ENCODE data around the gene AATF. TPM values are rescaled to one million over a fixed set of nuclear protein-coding genes. Genes with fewer than 3 reads are reported as not detected.

The AATF gene
- total RNA-seq, 4 donors from 2014 or later, result 16.5 to 54.2 (median 26.9) TPM

DNA sequence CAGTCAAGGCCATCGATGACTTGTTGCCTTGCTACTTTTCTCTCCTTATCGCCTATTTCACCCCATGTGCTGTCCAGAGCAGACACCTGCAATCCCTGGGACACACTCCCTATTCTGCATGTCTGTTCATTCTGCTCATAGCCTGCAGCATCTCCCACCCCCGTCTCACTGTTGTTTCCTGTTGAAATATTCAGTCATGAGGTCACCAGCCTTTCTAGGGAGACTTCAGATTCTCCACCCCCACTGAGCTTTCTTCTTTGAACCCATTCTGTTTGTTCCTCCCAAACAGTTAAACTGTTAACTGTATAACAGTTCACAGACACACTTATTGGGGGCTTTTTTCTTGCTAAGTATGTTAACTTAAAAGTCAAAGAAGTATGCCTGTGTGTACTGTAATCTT is 94.4 kb downstream of the AATF start:
- H3K36me3 ChIP-seq, result no peaks in the 10 kb centered on the region
- TF ChIP-seq EP300 (IDR thresholded peaks at IDR 0.05; ENCODE audit: low read depth), result no peak
- no peak for TF ChIP-seq CTCF (IDR thresholded peaks at IDR 0.05)
- TF ChIP-seq POLR2AphosphoS5 (IDR thresholded peaks at IDR 0.05), result no peak
- TF ChIP-seq POLR2A (IDR thresholded peaks at IDR 0.05), result no peak
- no peak for DNase-seq
- 88 to 93% methylated on average over 3 of the region's 3 CpGs for whole genome bisulfite sequencing, 2 donors (ENCODE audit: low coverage in 1 of 2)
- in situ Hi-C loops (cut with MboI; ENCODE audit: low pct_ligation_motif_present in 1 of 4, low pct_unique_long_range_greater_than_20kb in 1 of 4, low sequenced_read_pairs in 3 of 4), result loop anchor here in 2 of 4 donors (10.0 to 25.0 kb wide), 2 partner anchors 406 to 418 kb away; no protein-coding TSS in a partner anchor
- intact Hi-C loops (cut with DNase I; ENCODE audit: low total_unique reads), result no loop called here
- H3K27ac ChIP-seq, result no peak overlapping the region
- H3K9me3 ChIP-seq, result no peaks in the 10 kb centered on the region
- peaks cover 0 to 3% (median 0%) of the 10 kb centered on the region in 4 donors for H3K4me1 ChIP-seq
- no peaks in the 10 kb centered on the region for H3K27me3 ChIP-seq
- H3K4me3 ChIP-seq, result no peak overlapping the region

DNA sequence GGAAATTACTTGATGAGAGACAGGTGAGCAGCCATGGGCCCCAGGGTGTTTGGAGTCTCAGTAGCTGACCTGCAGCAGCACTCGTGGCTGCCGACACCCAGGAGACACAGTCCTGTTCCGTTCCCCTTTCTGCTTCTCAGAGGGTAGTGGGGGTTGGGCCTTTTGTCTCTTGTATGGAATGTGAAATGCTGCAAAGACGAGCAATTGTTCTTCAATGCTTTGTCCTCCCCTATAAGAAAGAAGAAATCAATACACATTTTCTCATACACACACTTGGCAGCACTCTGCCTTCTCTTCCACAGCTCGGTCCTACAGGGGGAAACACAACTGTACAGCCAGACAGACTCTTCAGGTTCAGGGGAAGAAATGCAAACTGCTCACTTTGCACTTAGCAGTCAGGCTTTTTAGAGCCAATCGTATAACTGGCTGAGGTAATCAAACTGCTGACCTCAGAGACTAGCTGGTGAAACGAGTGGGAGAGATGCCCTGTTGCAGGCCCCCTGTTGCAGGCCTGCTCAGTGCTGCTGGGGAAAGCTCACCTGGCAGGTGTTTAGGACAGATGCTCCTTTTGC is 96.7 kb downstream of the AATF start:
- peaks cover 0 to 3% (median 0%) of the 10 kb centered on the region in 4 donors for H3K4me1 ChIP-seq
- no peaks in the 10 kb centered on the region for H3K36me3 ChIP-seq
- H3K4me3 ChIP-seq, result no peak overlapping the region
- in situ Hi-C loops (cut with MboI; ENCODE audit: low pct_ligation_motif_present in 1 of 4, low pct_unique_long_range_greater_than_20kb in 1 of 4, low sequenced_read_pairs in 3 of 4), result loop anchor here in 3 of 4 donors (5.0 to 25.0 kb wide), 3 partner anchors 408 to 421 kb away; no protein-coding TSS in a partner anchor
- H3K9me3 ChIP-seq, result no peaks in the 10 kb centered on the region
- 74 to 100% methylated on average over 1 to 7 of the region's 7 CpGs for WGBS, 2 donors (ENCODE audit: low coverage in 1 of 2)
- H3K27ac ChIP-seq, result no peak overlapping the region
- DNase-seq, result no peak
- intact Hi-C loops (cut with DNase I; ENCODE audit: low total_unique reads), result no loop called here
- no peaks in the 10 kb centered on the region for H3K27me3 ChIP-seq
- TF ChIP-seq CTCF (IDR thresholded peaks at IDR 0.05), result no peak
- no peak for TF ChIP-seq POLR2AphosphoS5 (IDR thresholded peaks at IDR 0.05)
- no peak for TF ChIP-seq EP300 (IDR thresholded peaks at IDR 0.05; ENCODE audit: low read depth)
- no peak for TF ChIP-seq POLR2A (IDR thresholded peaks at IDR 0.05)

DNA sequence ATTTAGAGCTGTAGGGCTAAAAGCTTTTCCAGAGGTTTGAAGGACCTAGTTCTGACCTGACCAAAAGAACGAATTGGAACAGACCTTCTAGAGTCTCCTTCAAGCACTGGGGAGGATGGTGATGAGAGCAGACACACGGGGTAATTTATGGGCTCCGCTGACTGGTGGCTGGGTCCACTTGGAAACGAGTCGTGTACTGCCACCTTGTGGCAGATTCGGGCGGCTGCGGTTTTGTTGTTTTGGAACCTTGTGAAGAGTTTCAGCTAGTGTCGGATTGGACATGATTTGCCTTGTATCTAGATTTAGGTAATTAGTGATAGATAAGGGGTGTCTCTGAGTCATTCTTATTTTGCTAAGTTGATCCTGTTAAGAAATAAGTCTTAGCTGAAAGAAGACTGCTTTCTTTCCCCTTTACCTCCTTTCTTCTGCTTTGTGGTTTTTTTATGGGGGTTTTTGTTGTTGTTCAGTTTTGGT is 98.9 kb downstream of the AATF start:
- Histone ChIP-seq H3K36me3 (no peaks in the 10 kb centered on the region), H3K27me3 (no peaks in the 10 kb centered on the region), H3K9me3 (no peaks in the 10 kb centered on the region), H3K4me3 (no peak overlapping the region), H3K27ac (no peak overlapping the region), H3K4me1 (peaks cover 0 to 3% (median 2%) of the 10 kb centered on the region in 4 donors)
- intact Hi-C loops (cut with DNase I; ENCODE audit: low total_unique reads), result no loop called here
- DNase-seq, result peak; percentile 75
- no peak for TF ChIP-seq EP300 (IDR thresholded peaks at IDR 0.05; ENCODE audit: low read depth)
- TF ChIP-seq POLR2A (IDR thresholded peaks at IDR 0.05), result no peak
- no peak for TF ChIP-seq POLR2AphosphoS5 (IDR thresholded peaks at IDR 0.05)
- TF ChIP-seq CTCF (IDR thresholded peaks at IDR 0.05), result peak; percentile 81 to 88 (median 86)
- in situ Hi-C loops (cut with MboI; ENCODE audit: low pct_ligation_motif_present in 1 of 4, low pct_unique_long_range_greater_than_20kb in 1 of 4, low sequenced_read_pairs in 3 of 4), result loop anchor here in 3 of 4 donors (5.0 to 25.0 kb wide), 3 partner anchors 410 to 423 kb away; no protein-coding TSS in a partner anchor
- 7 to 17% methylated on average over 3 to 9 of the region's 9 CpGs for WGBS, 2 donors (ENCODE audit: low coverage in 1 of 2)

GRCh38 chr17:37048811-37049210 is 100.1 kb downstream of the AATF start:
- H3K4me3 ChIP-seq, result no peak overlapping the region
- no peak overlapping the region for H3K27ac ChIP-seq
- H3K27me3 ChIP-seq, result no peaks in the 10 kb centered on the region
- intact Hi-C loops (cut with DNase I; ENCODE audit: low total_unique reads), result no loop called here
- in situ Hi-C loops (cut with MboI; ENCODE audit: low pct_ligation_motif_present in 1 of 4, low pct_unique_long_range_greater_than_20kb in 1 of 4, low sequenced_read_pairs in 3 of 4), result loop anchor here in 3 of 4 donors (5.0 to 25.0 kb wide), 3 partner anchors 412 to 424 kb away; no protein-coding TSS in a partner anchor
- no peaks in the 10 kb centered on the region for H3K9me3 ChIP-seq
- peaks cover 0 to 3% (median 2%) of the 10 kb centered on the region in 4 donors for H3K4me1 ChIP-seq
- WGBS, 2 donors (ENCODE audit: low coverage in 1 of 2), result 77 to 88% methylated on average over 5 of the region's 5 CpGs
- DNase-seq, result no peak
- TF ChIP-seq CTCF (IDR thresholded peaks at IDR 0.05) (no peak), POLR2AphosphoS5 (IDR thresholded peaks at IDR 0.05) (no peak), POLR2A (IDR thresholded peaks at IDR 0.05) (no peak), EP300 (IDR thresholded peaks at IDR 0.05; ENCODE audit: low read depth) (no peak)
- H3K36me3 ChIP-seq, result no peaks in the 10 kb centered on the region

All from transverse colon (tissue), 4 donors.